ENCODE measurements around the gene METTL22.

Gene METTL22

DNA sequence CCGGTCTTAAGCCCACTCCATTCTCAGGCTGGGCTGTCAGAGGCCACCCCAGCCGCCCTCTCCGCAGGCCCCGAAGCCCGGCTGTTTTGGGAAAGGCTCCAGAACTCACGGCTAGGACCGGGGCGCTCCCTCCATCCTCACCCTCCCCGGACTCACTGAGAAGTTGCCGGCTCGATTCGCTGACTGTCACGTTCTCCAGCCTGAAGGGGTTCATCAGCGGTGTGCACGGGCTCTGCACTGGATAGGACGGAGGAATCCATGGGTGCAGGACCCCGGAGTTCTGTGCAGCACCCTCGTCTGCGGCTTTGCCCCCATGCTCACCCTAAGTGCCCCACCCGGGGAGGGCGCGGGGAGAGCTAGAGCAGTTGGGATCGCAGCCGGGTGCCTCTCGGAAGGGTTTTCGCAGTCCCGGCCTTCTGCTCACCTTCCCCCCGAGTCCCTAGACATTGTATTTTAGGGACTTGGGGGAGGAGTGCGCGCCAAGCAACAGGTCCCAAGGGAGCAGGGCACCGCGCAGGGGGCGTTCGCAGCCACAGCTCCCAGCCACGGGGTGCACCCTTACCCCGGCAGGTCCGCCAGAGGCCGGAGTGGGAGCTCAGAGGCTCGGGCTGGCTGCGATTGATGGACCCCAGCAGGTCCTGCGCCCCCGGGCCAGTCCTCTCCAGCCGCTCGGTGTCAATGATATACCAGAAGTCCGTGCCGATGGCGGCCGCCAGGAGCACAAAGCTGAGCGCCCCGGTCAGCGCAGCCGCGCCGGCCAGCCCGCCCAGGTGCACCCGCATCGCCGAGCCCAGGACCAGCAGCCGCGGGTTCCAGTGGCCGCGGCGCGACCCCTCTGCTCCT, 32.2 kb upstream of the METTL22 start:
- Histone ChIP-seq H3K27me3 (peaks cover 95% of the 10 kb centered on the region), H3K4me3 (ENCODE audit: low read depth in 1 of 2, low read length in 1 of 2) (no peak overlapping the region)
- TF ChIP-seq, protein P1, sequence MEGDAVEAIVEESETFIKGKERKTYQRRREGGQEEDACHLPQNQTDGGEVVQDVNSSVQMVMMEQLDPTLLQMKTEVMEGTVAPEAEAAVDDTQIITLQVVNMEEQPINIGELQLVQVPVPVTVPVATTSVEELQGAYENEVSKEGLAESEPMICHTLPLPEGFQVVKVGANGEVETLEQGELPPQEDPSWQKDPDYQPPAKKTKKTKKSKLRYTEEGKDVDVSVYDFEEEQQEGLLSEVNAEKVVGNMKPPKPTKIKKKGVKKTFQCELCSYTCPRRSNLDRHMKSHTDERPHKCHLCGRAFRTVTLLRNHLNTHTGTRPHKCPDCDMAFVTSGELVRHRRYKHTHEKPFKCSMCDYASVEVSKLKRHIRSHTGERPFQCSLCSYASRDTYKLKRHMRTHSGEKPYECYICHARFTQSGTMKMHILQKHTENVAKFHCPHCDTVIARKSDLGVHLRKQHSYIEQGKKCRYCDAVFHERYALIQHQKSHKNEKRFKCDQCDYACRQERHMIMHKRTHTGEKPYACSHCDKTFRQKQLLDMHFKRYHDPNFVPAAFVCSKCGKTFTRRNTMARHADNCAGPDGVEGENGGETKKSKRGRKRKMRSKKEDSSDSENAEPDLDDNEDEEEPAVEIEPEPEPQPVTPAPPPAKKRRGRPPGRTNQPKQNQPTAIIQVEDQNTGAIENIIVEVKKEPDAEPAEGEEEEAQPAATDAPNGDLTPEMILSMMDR (IDR thresholded peaks at IDR 0.05): no peak

DNA sequence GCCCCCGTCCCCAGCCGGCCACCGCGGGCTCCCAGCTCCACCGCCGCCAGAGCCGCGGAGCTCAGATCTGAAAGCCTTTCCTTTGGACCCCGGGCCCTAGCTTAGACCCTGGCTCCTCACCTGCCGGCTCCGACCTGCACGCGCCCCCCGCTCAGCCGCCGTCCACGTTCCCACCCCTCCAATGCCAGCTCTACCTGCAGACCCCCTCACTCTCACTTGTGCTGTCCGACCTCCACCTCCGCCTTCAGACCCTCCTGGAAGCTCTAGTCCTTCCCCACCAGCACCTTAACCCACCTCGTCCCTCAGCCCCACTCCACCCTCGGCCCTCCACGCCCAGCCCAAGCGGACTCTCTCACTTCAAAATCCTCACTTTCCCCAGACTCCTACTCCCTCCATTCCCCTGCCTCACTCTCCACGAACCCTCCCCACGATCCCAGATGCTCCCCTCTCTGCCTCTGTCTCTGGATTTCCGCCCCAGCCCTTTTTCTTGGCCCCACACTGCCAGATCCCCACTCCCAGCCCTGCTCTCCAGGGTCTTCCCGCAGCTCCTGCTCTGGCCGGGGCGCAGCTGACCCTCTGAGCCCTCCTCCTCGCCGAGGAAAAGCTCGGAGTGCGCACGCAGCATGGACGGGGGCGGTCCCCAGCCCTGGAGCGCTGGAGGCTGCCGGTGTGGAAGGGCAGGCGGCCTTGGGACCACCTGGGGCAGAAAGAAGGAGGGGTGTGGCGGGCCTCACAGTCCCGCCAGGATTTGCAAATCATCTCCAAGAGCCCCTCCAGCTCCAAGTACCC, 31.4 kb upstream of the METTL22 start, which contains the start of gene TMEM114:
TSS of gene TMEM114 (minus strand) at position 612 of the 789 bp plus-strand sequence. CDS start 673 bp downstream, outside the sequence.
- Histone ChIP-seq H3K4me1 (ENCODE audit: control insufficient read depth in 1 of 2, insufficient read depth in 1 of 2, low read depth in 1 of 2, low read length in 1 of 2) (no peaks in the 10 kb centered on the region), H3K27ac (no peak within 1 kb of the TSS), H3K27me3 (peaks cover 95% of the 10 kb centered on the region), H3K4me3 (ENCODE audit: low read depth in 1 of 2, low read length in 1 of 2) (no peak within 1 kb of the TSS), H3K36me3 (no peaks in the 10 kb centered on the region), H3K9me3 (no peaks in the 10 kb centered on the region)
- TF ChIP-seq, protein P1 (IDR thresholded peaks at IDR 0.05): no peak

More for the DNA sequence above, 32.2 kb upstream of the METTL22 start:
- no peak overlapping the region for H3K27ac ChIP-seq
- no peaks in the 10 kb centered on the region for H3K4me1 ChIP-seq (ENCODE audit: control insufficient read depth in 1 of 2, insufficient read depth in 1 of 2, low read depth in 1 of 2, low read length in 1 of 2)
- H3K9me3 ChIP-seq: no peaks in the 10 kb centered on the region
- H3K36me3 ChIP-seq: no peaks in the 10 kb centered on the region

DNA sequence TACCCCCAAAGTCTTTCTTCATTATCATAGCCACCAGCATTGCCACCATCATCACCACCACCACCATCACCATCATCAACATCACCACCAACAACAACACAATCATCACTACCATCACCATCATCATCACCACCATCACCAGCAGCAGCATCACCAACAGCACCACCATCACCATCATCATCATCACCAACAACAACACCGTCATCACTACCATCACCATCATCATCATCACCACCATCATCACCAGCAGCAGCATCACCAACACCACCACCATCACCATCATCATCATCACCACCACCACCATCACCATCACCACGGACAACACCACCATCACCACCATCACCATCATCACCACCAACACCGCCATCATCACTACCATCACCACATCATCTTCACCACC, 30.7 kb upstream of the METTL22 start:
- no peaks in the 10 kb centered on the region for H3K9me3 ChIP-seq
- TF ChIP-seq, protein P1 (IDR thresholded peaks at IDR 0.05): no peak
- H3K4me3 ChIP-seq (ENCODE audit: low read depth in 1 of 2, low read length in 1 of 2): no peak overlapping the region
- H3K27me3 ChIP-seq: peaks cover 87% of the 10 kb centered on the region
- H3K27ac ChIP-seq: no peak overlapping the region
- H3K36me3 ChIP-seq: no peaks in the 10 kb centered on the region
- no peaks in the 10 kb centered on the region for H3K4me1 ChIP-seq (ENCODE audit: control insufficient read depth in 1 of 2, insufficient read depth in 1 of 2, low read depth in 1 of 2, low read length in 1 of 2)

DNA sequence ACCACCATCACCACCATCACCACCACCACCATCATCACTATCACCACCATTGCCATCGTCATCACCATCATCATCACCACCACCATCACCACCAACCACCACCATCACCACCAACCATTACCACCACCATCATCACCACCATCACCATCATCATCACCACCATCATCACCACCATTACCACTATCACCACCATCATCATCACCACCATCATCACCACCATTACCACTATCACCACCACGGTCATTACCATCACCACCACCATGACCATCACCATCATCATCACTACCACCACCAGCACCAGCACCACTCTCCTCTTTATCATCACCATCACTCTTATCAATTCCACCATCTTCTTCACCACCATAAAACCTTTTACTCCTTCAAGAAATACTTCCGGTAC, 30.0 kb upstream of the METTL22 start:
- Histone ChIP-seq H3K27ac (no peak overlapping the region), H3K9me3 (no peaks in the 10 kb centered on the region), H3K4me3 (ENCODE audit: low read depth in 1 of 2, low read length in 1 of 2) (no peak overlapping the region), H3K4me1 (ENCODE audit: control insufficient read depth in 1 of 2, insufficient read depth in 1 of 2, low read depth in 1 of 2, low read length in 1 of 2) (no peaks in the 10 kb centered on the region), H3K36me3 (no peaks in the 10 kb centered on the region), H3K27me3 (peaks cover 81% of the 10 kb centered on the region)
- TF ChIP-seq, protein P1 (IDR thresholded peaks at IDR 0.05): no peak

DNA sequence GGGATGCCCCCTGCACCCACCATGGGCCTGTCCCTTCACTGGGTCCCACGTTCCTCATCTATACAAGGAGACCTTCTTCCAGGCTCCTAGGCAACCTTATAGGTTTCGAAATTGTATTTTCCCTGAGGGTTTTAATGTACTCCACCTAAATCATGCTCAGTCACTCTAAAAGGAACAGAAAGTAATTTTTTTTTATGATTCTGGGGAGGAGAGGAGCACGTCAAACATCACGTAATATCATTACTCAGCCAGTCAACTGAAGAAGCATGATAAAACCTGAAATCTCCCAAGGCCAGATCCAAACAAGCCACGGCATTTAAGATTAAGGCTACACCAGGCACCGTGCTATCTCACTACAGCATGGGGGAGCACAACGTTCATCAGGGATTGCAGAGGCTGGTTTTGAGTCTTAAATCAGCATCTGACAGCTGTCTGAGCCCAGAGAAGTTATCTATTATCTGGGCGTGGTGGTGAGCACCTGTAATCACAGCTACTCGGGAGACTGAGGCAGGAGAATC, 27.3 kb upstream of the METTL22 start:
- H3K9me3 ChIP-seq: no peaks in the 10 kb centered on the region
- no peak overlapping the region for H3K27ac ChIP-seq
- H3K4me3 ChIP-seq (ENCODE audit: low read depth in 1 of 2, low read length in 1 of 2): no peak overlapping the region
- TF ChIP-seq, protein P1 (IDR thresholded peaks at IDR 0.05): no peak
- H3K36me3 ChIP-seq: no peaks in the 10 kb centered on the region
- peaks cover 59% of the 10 kb centered on the region for H3K27me3 ChIP-seq
- no peaks in the 10 kb centered on the region for H3K4me1 ChIP-seq (ENCODE audit: control insufficient read depth in 1 of 2, insufficient read depth in 1 of 2, low read depth in 1 of 2, low read length in 1 of 2)

Data from neutrophil (primary cell).